SK-N-SH (cell line): ENCODE measurements around the gene H6PD.

ENCODE experiments used
- EP300 ChIP-seq, 2 experiments: IDR thresholded peaks; 2 replicates each; pipeline versions ENCODE4 v1.4.0 to v1.6.1; 2012; ENCODE audit warnings: borderline replicate concordance in 1 of 2, low read depth in 1 of 2, low read length in 1 of 2
- EZH2phosphoT487 ChIP-seq: fragments of 200-600 bp; sonication (generic); IDR thresholded peaks from 2 replicates; pipeline ENCODE4 v1.6.1; 2017; ENCODE audit warnings: low read depth, mixed run types, mild to moderate bottlenecking, antibody characterized with exemption, moderate library complexity, borderline replicate concordance
- TAF1 ChIP-seq: IDR thresholded peaks from 2 replicates; pipeline ENCODE4 v1.6.1; 2012; ENCODE audit warnings: low read depth, mild to moderate bottlenecking, low read length, moderate library complexity, borderline replicate concordance
- YY1 ChIP-seq: IDR thresholded peaks from 2 replicates; pipeline ENCODE4 v1.4.0; 2012; ENCODE audit warnings: low read depth, mild to moderate bottlenecking

GRCh38 chr1:9222846-9223625 lies 11.5 kb upstream of the H6PD start:
- TF ChIP-seq YY1 (no peak), EZH2phosphoT487 (no peak), TAF1 (no peak), EP300 (IDR thresholded peaks at IDR 0.05; ENCODE audit: borderline replicate concordance in 1 of 2, low read depth in 1 of 2, low read length in 1 of 2) (no peak)
